Measurements from ENCODE around the gene TSPAN12.

DNA sequence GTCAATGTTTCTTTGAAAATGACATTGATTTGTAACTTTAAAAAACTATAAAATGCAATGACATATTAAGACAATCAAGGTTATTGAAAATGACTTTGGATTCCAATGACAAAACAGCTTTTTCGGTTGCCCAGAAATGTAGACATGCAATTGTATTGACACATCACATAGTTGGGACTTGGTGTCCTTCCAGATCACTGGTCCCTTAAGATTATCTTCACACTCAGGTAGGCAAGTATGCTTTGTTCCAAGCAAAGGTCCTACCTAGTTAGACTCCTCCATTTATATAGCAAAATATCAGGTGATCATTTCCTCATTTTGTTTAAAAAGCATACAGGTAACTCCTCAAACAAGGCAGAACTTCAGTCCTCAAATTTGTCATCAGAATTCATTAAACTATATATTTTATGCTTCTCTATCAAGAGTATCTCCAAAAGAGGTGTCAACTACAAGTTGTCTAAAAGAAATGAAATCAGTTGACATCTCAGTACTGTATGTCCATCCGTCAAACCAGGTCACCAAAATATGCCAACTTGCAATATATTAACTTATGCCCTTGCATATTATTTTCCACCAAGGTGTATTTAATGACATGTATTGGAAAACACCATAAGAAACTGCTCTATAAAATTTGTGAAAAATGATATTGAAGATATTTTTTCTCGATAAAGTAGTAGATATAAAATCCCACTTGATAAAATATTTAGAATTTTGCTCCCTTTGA, 64.6 kb downstream of the TSPAN12 start:
- TF ChIP-seq GATA3 (IDR thresholded peaks at IDR 0.05; ENCODE audit: low read depth, low read length): no peak
- no peak for TF ChIP-seq GATA2 (IDR thresholded peaks at IDR 0.05; ENCODE audit: low read depth, low read length)
